HCT116 (cell line): Measurements from ENCODE around the gene PLEK2. TPM values are rescaled to one million over a fixed set of nuclear protein-coding genes. Genes with fewer than 3 reads are reported as not detected.
"Not testable (repeated sequence)": the region's sequence is repeated elsewhere in the genome, so short reads cannot be mapped to it uniquely, and the experiment has no call there.

Experiments
- ATAC-seq: fragments of 200-7000 bp; cut with Tn5 transposase; 2 replicates; pipeline ENCODE4 v1.9.1; 2020; ENCODE audit warnings: mild to moderate bottlenecking, moderate library complexity
- BruUV-seq: library from RNA; stranded (reverse); fragments of 400-500 nt; replicated peaks from 2 replicates; lab custom pipeline; 2021; lab: Mats Ljungman, UMichigan
- CTCF ChIA-PET: fragments of 300-600 bp; sonication (Branson Sonifier 250); formaldehyde crosslinking; loops from one replicate; lab custom pipeline; 2021; ENCODE audit warnings: antibody characterized with exemption; lab: Charles Lee
- POLR2A ChIA-PET: fragments of 300-600, 350-600 bp; sonication (Branson Sonifier 250); formaldehyde crosslinking; loops from one replicate; lab custom pipeline; 2021; ENCODE audit warnings: antibody characterized with exemption; lab: Charles Lee
- RAD21 ChIA-PET, 2 experiments: fragments of 300-600 bp; sonication (Branson Sonifier 250); formaldehyde crosslinking; loops; one replicate each; lab custom pipeline; 2023; ENCODE audit warnings: low total read pairs in 2 of 2; ENCODE audit not compliant: uncharacterized antibody in 2 of 2, unreplicated experiment in 2 of 2, low non-redundant PET in 1 of 2; lab: Charles Lee
- DNase-seq: peaks from one replicate; pipeline ENCODE4 v3.0.0-alpha.2; 2010; ENCODE audit warnings: low read depth, low spot score
- H2AFZ ChIP-seq: fragments of 200-600 bp; shearing (Covaris generic), sonication (generic); 2 replicates; pipeline ENCODE4 v1.6.1; 2017; ENCODE audit warnings: low read depth, mixed run types, mixed read lengths, antibody characterized with exemption, low read length; ENCODE audit not compliant: poor library complexity, severe bottlenecking
- H3K27ac ChIP-seq: 2 replicates; pipeline ENCODE4 v1.5.1; 2012; ENCODE audit warnings: low read depth, low read length
- H3K27me3 ChIP-seq: fragments of 200-600 bp; sonication (generic); 2 replicates; pipeline ENCODE4 v1.6.1; 2016; ENCODE audit warnings: mixed run types, low read length, mixed read lengths; ENCODE audit not compliant: insufficient read depth
- H3K36me3 ChIP-seq, 2 experiments: fragments of 200-500 bp in 1 of 2; fragments of 200-600 bp in 1 of 2; sonication (Bioruptor generic) in 1 of 2; sonication (generic) in 1 of 2; 2 replicates each; pipeline versions ENCODE4 v1.5.1 to v1.6.1; 2014 to 2016; ENCODE audit warnings: low read length in 2 of 2, inconsistent platforms in 1 of 2, mixed read lengths in 1 of 2, mixed run types in 1 of 2; ENCODE audit not compliant: insufficient read depth in 2 of 2, control insufficient read depth in 1 of 2
- H3K4me1 ChIP-seq, 2 experiments: fragments of 200-600 bp in 1 of 2; sonication (generic) in 1 of 2; 2 replicates each; pipeline versions ENCODE4 v1.5.1 to v1.6.1; 2012 to 2017; ENCODE audit warnings: low read length in 2 of 2, inconsistent platforms in 1 of 2, mild to moderate bottlenecking in 1 of 2, mixed read lengths in 1 of 2, mixed run types in 1 of 2, moderate library complexity in 1 of 2; ENCODE audit not compliant: insufficient read depth in 2 of 2, control insufficient read depth in 1 of 2
- H3K4me2 ChIP-seq: fragments of 200-600 bp; sonication (generic); 2 replicates; pipeline ENCODE4 v1.6.1; 2017; ENCODE audit warnings: mixed run types, low read length, mixed read lengths
- H3K4me3 ChIP-seq, 2 experiments: fragments of 200-600 bp in 1 of 2; sonication (generic) in 1 of 2; replicated peaks in 1 of 2; 2 replicates each; pipeline ENCODE4 v1.5.1; 2011 to 2016; ENCODE audit warnings: low read length in 2 of 2, control low read depth in 1 of 2, low read depth in 1 of 2, mild to moderate bottlenecking in 1 of 2, mixed read lengths in 1 of 2, mixed run types in 1 of 2
- H3K79me2 ChIP-seq: fragments of 200-600 bp; sonication (generic); 2 replicates; pipeline ENCODE4 v1.6.1; 2017; ENCODE audit warnings: mild to moderate bottlenecking, mixed run types, low read length, moderate library complexity, mixed read lengths; ENCODE audit not compliant: insufficient read depth
- H3K9ac ChIP-seq: fragments of 200-600 bp; sonication (generic); 2 replicates; pipeline ENCODE4 v1.6.1; 2016; ENCODE audit warnings: low read length, mixed read lengths
- H3K9me2 ChIP-seq: fragments of 200-600 bp; sonication (generic), shearing (Covaris generic); 2 replicates; pipeline ENCODE4 v1.6.1; 2017; ENCODE audit warnings: mixed run types, mild to moderate bottlenecking, moderate library complexity; ENCODE audit not compliant: insufficient read depth
- H3K9me3 ChIP-seq, 2 experiments: fragments of 200-500 bp in 1 of 2; fragments of 200-600 bp in 1 of 2; sonication (Bioruptor generic) in 1 of 2; sonication (generic) in 1 of 2; 2 replicates each; pipeline ENCODE4 v1.6.1; 2014 to 2017; ENCODE audit warnings: low read length in 2 of 2, mixed read lengths in 2 of 2, inconsistent platforms in 1 of 2, low read depth in 1 of 2, mild to moderate bottlenecking in 1 of 2, mixed run types in 1 of 2, moderate library complexity in 1 of 2; ENCODE audit not compliant: control insufficient read depth in 1 of 2, insufficient read depth in 1 of 2
- H4K20me1 ChIP-seq: fragments of 200-600 bp; sonication (generic), shearing (Covaris generic); 2 replicates; pipeline ENCODE4 v1.6.1; 2017; ENCODE audit warnings: mixed run types, mild to moderate bottlenecking, moderate library complexity; ENCODE audit not compliant: insufficient read depth
- CEBPB ChIP-seq: IDR thresholded peaks from 2 replicates; pipeline ENCODE4 v1.6.1; 2012; ENCODE audit warnings: low read depth
- FOSL1 ChIP-seq: IDR thresholded peaks from 2 replicates; pipeline ENCODE4 v1.6.1; 2012; ENCODE audit warnings: low read depth
- POLR2AphosphoS5 ChIP-seq: IDR thresholded peaks from 2 replicates; pipeline ENCODE4 v1.6.1; 2011; ENCODE audit warnings: mild to moderate bottlenecking, low read depth, low read length, moderate library complexity
- SRF ChIP-seq: IDR thresholded peaks from 2 replicates; pipeline ENCODE4 v1.6.1; 2012; ENCODE audit warnings: low read depth
- ZBTB33 ChIP-seq: IDR thresholded peaks from 2 replicates; pipeline ENCODE4 v1.6.1; 2011; ENCODE audit warnings: mild to moderate bottlenecking, low read length, moderate library complexity; ENCODE audit not compliant: insufficient replicate concordance; ENCODE audit errors: extremely low read depth
- ZFX ChIP-seq: fragments of 450-650 bp; IDR thresholded peaks from 2 replicates; pipeline ENCODE4 v1.6.1; 2017
- ZNF274 ChIP-seq: fragments of 200-500 bp; sonication (Bioruptor generic); IDR thresholded peaks from 2 replicates; pipeline ENCODE4 v1.6.1; 2014; ENCODE audit warnings: mild to moderate bottlenecking, low read depth, low read length, inconsistent platforms
- intact Hi-C: fragments of 100-400 bp; cut with micrococcal nuclease; formaldehyde crosslinking; loops from 2 replicates; pipeline ENCODE4 v1.10.0; 2022
- microRNA-seq: library from miRNA; unstranded; fragments of <30 nt; microRNA quantifications from one replicate; pipeline ENCODE4, GENCODE V29; 2016; ENCODE audit warnings: borderline number of aligned reads
- total RNA-seq: library from RNA; stranded (reverse); gene quantifications from one replicate; pipeline ENCODE4 v1.2.1, GENCODE V29; 2021; ENCODE audit not compliant: unreplicated experiment

The PLEK2 gene
- total RNA-seq, 1 experiment from 2014 or later = 67.6 TPM

- RAD21 ChIA-PET = no interaction called here
- DNase-seq (no peak), ATAC-seq (no peak)
- Histone ChIP-seq H2AFZ (no peak overlapping the region), H4K20me1 (no peaks in the 10 kb centered on the region), H3K36me3 (peaks cover 10 to 11% of the 10 kb centered on the region in 2 experiments; a peak in 1 of 4 replicates), H3K9me3 (no peaks in the 10 kb centered on the region), H3K27me3 (no peaks in the 10 kb centered on the region), H3K4me1 (no peaks in the 10 kb centered on the region), H3K27ac (no peak overlapping the region), H3K9me2 (no peaks in the 10 kb centered on the region), H3K79me2 (no peaks in the 10 kb centered on the region), H3K9ac (no peak overlapping the region), H3K4me3 (no peak overlapping the region)
- intact Hi-C loops = no loop called here
- CTCF ChIA-PET = no interaction called here
- POLR2A ChIA-PET = no interaction called here
- no TSS peak for BruUV-seq
- TF ChIP-seq SRF = no peak
- TF ChIP-seq CEBPB = no peak
- TF ChIP-seq ZFX = no peak
- no peak for TF ChIP-seq FOSL1
- no peak for TF ChIP-seq ZBTB33
- no peak for TF ChIP-seq POLR2AphosphoS5
- TF ChIP-seq ZNF274 = no peak
- TF ChIP-seq, all 23 proteins: peak for 0
- H3K4me2 ChIP-seq = no peak overlapping the region
Observed at GRCh38 chr14:67343601-67344230, 68.2 kb downstream of the PLEK2 start.

- H3K4me3 ChIP-seq, H3K27ac ChIP-seq, H3K27me3 ChIP-seq, H3K9ac ChIP-seq, intact Hi-C loops, RAD21 ChIA-PET, H3K9me3 ChIP-seq, CTCF ChIA-PET, ATAC-seq, H3K4me1 ChIP-seq, H3K4me2 ChIP-seq, H3K9me2 ChIP-seq, BruUV-seq, H4K20me1 ChIP-seq, POLR2A ChIA-PET, H3K79me2 ChIP-seq, DNase-seq, H2AFZ ChIP-seq: not testable (repeated sequence)
- H3K36me3 ChIP-seq = peaks cover 16 to 19% of the 10 kb centered on the region in 2 experiments; a peak in 3 of 4 replicates
Observed at GRCh38 chr14:67341231-67341630, 70.7 kb downstream of the PLEK2 start.

Small RNA genes within 50 kb of the gene (microRNA-seq; reads per million reads assigned to microRNA genes)
- gene MIR5694 = not detected

Other genes with a start within 250 kb of the PLEK2 start
- gene GARIN2, start 222.7 kb downstream of the PLEK2 start, total RNA-seq = not detected
- 18.0 TPM for gene PALS1, start 170.7 kb downstream of the PLEK2 start, total RNA-seq
- 38.5 TPM for gene ATP6V1D, start 52.4 kb downstream of the PLEK2 start, total RNA-seq
- gene EIF2S1, start 51.8 kb downstream of the PLEK2 start, total RNA-seq = 192 TPM
- gene TMEM229B, start 76.6 kb upstream of the PLEK2 start, total RNA-seq = 0.71 TPM
- gene PLEKHH1, start 121.1 kb upstream of the PLEK2 start, total RNA-seq = 27.6 TPM
- 20.9 TPM for gene PIGH, start 188.1 kb upstream of the PLEK2 start, total RNA-seq
- 7.0 TPM for gene ARG2, start 207.8 kb upstream of the PLEK2 start, total RNA-seq